GM13977 (cell line): Measurements from ENCODE around the gene KCNK5.

Experiments used
- DNase-seq: peaks from one replicate; pipeline ENCODE4 v3.0.0; 2012; ENCODE audit warnings: low spot score
- CTCF ChIP-seq: IDR thresholded peaks from 2 replicates; pipeline ENCODE4 v1.5.1; 2012; ENCODE audit warnings: mild to moderate bottlenecking, control low read depth; ENCODE audit not compliant: insufficient read depth; ENCODE audit errors: extremely low read depth, missing control alignments
- in situ Hi-C: fragments of 300-500 bp; cut with MboI; formaldehyde crosslinking; loops from one replicate; pipeline ENCODE4 v1.12.0; 2022; ENCODE audit warnings: low sequenced_read_pairs, low pct_unique_long_range_greater_than_20kb, mixed read lengths, inconsistent platforms; ENCODE audit not compliant: unreplicated experiment

The KCNK5 gene

GRCh38 chr6:39200498-39201020 is 28.7 kb downstream of the KCNK5 start:
- in situ Hi-C loops = no loop called here
- DNase-seq = no peak
- TF ChIP-seq CTCF = no peak

GRCh38 chr6:39199976-39200375 is 29.3 kb downstream of the KCNK5 start:
- no peak for TF ChIP-seq CTCF
- in situ Hi-C loops = no loop called here
- no peak for DNase-seq

GRCh38 chr6:39199231-39199940 is 29.9 kb downstream of the KCNK5 start:
- no peak for TF ChIP-seq CTCF
- in situ Hi-C loops = no loop called here
- no peak for DNase-seq

- TF ChIP-seq CTCF = no peak
- in situ Hi-C loops = no loop called here
- no peak for DNase-seq
Observed at GRCh38 chr6:39198528-39198927, 30.7 kb downstream of the KCNK5 start.

GRCh38 chr6:39197922-39198500 is 31.3 kb downstream of the KCNK5 start:
- no peak for TF ChIP-seq CTCF
- in situ Hi-C loops = no loop called here
- DNase-seq = no peak

- TF ChIP-seq CTCF = no peak
- in situ Hi-C loops = no loop called here
- no peak for DNase-seq
Observed at GRCh38 chr6:39197521-39197920, 31.8 kb downstream of the KCNK5 start.
